Large intestine (tissue), 3 donors: ENCODE measurements around the gene DEAF1. TPM values are rescaled to one million over a fixed set of nuclear protein-coding genes. Genes with fewer than 3 reads are reported as not detected.
"Not testable (repeated sequence)": the region's sequence is repeated elsewhere in the genome, so short reads cannot be mapped to it uniquely, and the experiment has no call there.

Experiments
- DNase-seq, 2 donors: peaks; one replicate each; pipeline versions ENCODE4 v3.0.0 to v3.0.0-alpha.2; 2013
- H3K27ac ChIP-seq: one replicate; pipeline ENCODE4 v1.5.1; 2013; ENCODE audit warnings: low read length
- H3K27me3 ChIP-seq: 2 replicates; pipeline ENCODE4 v1.6.1; 2013; ENCODE audit warnings: low read length; ENCODE audit not compliant: control insufficient read depth, insufficient read depth
- H3K36me3 ChIP-seq: 2 replicates; pipeline ENCODE4 v1.6.1; 2013; ENCODE audit warnings: low read length; ENCODE audit not compliant: control insufficient read depth, insufficient read depth
- H3K4me1 ChIP-seq: one replicate; pipeline ENCODE4 v1.6.1; 2013; ENCODE audit warnings: low read length; ENCODE audit not compliant: control insufficient read depth, insufficient read depth
- H3K4me3 ChIP-seq: one replicate; pipeline ENCODE4 v1.5.1; 2013; ENCODE audit warnings: low read length
- H3K9me3 ChIP-seq: one replicate; pipeline ENCODE4 v1.6.1; 2013; ENCODE audit warnings: mild to moderate bottlenecking, low read depth, low read length, moderate library complexity; ENCODE audit not compliant: control insufficient read depth
- WGBS: methylation state at CpG from one replicate; pipeline ENCODE4 v1.1.5; 2013; ENCODE audit warnings: low lambda C conversion rate; ENCODE audit not compliant: insufficient coverage; 5-methylcytosine and 5-hydroxymethylcytosine counted together
- polyA plus RNA-seq: library from polyadenylated mRNA; unstranded; fragments of 120-200 nt; gene quantifications from one replicate; pipeline ENCODE4 v1.2.1, GENCODE V29; 2013

DEAF1 gene
- polyA plus RNA-seq, 1 donor, result 24.1 TPM

GRCh38 chr11:659532-660085 lies 35.4 kb downstream of the DEAF1 start:
- Histone ChIP-seq H3K36me3 (peaks cover 30% of the 10 kb centered on the region), H3K4me3 (no peak overlapping the region), H3K27me3 (no peaks in the 10 kb centered on the region), H3K9me3 (no peaks in the 10 kb centered on the region), H3K4me1 (peaks cover 31% of the 10 kb centered on the region), H3K27ac (no peak overlapping the region)
- WGBS, result no CpG with 5 or more reads among the region's 16 CpGs
- DNase-seq, result no peak

DNA sequence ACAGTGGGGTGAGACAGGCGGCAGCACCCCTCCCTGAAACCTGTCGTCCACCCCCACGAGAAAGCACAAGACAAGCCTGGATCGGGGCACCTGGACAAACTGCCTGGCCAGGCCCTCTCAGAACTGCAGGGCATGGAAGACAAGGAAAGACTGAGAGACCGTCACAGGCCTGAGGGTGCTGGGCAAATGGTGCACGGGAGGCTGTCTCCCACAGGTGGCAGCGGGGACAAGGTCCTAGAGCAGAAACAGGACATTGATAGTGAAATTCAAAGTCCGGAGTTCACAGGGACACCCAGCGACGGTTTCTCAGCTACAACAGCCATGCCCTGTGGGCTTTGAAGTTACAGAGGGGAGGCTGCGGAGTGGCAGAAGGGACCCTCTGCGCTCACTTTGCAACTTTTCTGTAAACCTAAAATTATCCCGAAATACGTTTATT lies 37.3 kb downstream of the DEAF1 start:
- H3K27me3 ChIP-seq, result no peaks in the 10 kb centered on the region
- H3K27ac ChIP-seq, result peak overlapping the region; percentile 41
- H3K9me3 ChIP-seq, result no peaks in the 10 kb centered on the region
- peak; percentile 63 to 85 for DNase-seq
- peaks cover 32% of the 10 kb centered on the region for H3K36me3 ChIP-seq
- no CpG with 5 or more reads among the region's 14 CpGs for WGBS
- H3K4me1 ChIP-seq, result peaks cover 38% of the 10 kb centered on the region
- H3K4me3 ChIP-seq, result no peak overlapping the region

DNA sequence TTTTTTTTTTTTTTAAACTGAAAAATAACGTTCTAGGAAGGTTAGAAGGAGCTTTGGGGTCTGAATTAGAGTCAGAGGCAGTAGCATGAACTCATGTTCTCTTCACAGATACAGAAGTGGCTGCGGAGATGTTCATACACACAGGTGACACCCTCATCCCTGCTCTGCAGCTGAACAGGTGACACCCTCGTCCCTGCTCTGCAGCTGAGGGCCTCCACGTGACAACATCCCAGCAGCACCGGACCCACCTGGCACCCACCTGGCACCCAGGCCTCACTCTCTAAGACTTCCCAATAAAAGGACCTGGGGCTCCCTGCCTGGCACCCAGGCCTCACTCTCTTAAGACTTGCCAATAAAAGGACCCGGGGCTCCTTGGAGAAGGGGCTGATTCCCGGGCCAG lies 38.2 kb downstream of the DEAF1 start:
- H3K27ac ChIP-seq, result no peak overlapping the region
- H3K9me3 ChIP-seq, result no peaks in the 10 kb centered on the region
- no peaks in the 10 kb centered on the region for H3K27me3 ChIP-seq
- no peak overlapping the region for H3K4me3 ChIP-seq
- peaks cover 38% of the 10 kb centered on the region for H3K4me1 ChIP-seq
- no peak for DNase-seq
- WGBS, result no CpG with 5 or more reads among the region's 7 CpGs
- peaks cover 30% of the 10 kb centered on the region for H3K36me3 ChIP-seq

DNA sequence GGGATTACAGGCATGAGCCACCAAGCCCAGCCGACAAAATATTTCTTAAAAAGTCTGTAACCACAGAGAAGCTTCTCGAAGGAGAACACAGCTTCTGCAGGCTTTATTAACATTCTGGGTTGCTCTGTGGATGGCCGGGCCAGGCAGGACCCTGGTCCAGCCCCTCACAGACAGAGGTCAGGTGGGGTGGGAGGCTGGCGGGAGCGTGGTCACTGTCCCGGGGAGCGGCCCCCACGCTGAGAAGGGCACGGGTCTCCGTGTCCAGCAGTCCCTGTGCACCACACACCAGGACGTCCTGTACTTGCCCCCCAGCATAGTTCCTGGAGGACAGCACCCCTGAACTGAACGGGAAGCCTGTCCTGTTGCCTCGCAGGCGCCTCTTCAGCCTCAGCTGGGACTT lies 38.6 kb downstream of the DEAF1 start:
- H3K36me3 ChIP-seq, result peaks cover 30% of the 10 kb centered on the region
- H3K4me3 ChIP-seq, result no peak overlapping the region
- peaks cover 38% of the 10 kb centered on the region for H3K4me1 ChIP-seq
- DNase-seq, result no peak
- no peaks in the 10 kb centered on the region for H3K9me3 ChIP-seq
- H3K27me3 ChIP-seq, result no peaks in the 10 kb centered on the region
- H3K27ac ChIP-seq, result no peak overlapping the region
- no CpG with 5 or more reads among the region's 14 CpGs for WGBS

DNA sequence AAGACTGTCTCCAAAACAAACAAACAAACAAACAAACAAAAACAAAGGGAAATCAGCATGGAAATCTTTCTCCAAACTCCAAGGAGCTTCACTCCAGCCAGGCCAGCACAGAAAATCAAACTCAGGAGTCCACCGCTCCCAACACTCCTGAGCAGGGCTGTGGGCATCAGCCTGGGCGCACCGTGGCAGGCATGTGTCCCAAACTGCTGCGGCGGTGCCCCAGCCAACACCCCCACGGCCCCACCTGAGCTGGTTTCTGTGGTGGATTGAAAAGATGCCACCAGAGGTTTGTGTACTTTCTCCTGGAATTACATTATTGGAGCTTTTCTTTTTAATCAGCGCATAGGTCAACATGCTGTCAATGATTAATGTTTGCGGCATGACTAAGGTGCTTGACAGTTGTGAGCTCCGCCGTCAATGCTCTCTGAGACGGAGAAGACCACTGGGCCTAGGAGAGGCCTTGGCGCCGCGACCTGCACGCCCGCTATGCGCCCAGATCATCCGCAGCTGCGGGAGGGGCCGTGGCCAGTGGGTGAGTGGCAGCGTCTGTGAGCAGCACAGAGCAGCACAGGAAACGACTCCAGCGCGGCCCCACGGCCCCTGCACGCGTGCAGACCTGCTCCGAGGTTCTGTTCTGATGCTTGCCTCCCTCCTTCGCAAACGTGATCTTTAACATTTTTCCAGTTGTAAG lies 39.8 kb downstream of the DEAF1 start:
- peaks cover 38% of the 10 kb centered on the region for H3K4me1 ChIP-seq
- no peak overlapping the region for H3K27ac ChIP-seq

DNA sequence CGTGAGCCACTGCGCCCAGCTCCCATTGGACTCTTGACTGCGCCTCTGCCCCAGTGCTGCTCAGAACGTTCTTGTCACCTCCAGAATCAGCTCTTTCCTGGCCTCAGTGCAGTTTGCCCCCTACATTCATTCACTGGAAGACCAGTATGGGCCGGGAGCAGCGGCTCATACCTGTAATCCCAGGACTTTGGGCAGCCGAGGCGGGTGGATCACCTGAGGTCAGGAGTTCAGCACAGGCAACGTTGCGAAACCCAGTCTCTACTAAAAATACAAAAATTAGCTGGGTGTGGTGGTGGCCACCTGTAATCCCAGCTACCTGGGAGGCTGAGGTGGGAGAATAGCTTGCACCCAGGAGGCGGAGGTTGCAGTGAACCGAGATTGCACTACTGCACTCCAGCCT lies 40.6 kb downstream of the DEAF1 start:
- peak in 1 of 2 donors; percentile 46 for DNase-seq
- WGBS, result no CpG with 5 or more reads among the region's 12 CpGs
- not testable (repeated sequence) for H3K4me3 ChIP-seq, H3K27me3 ChIP-seq, H3K9me3 ChIP-seq, H3K27ac ChIP-seq
- peaks cover 27% of the 10 kb centered on the region for H3K36me3 ChIP-seq
- H3K4me1 ChIP-seq, result peaks cover 38% of the 10 kb centered on the region

More for the DNA sequence above, 39.8 kb downstream of the DEAF1 start:
- WGBS, result no CpG with 5 or more reads among the region's 30 CpGs
- H3K27me3 ChIP-seq, result no peaks in the 10 kb centered on the region
- peaks cover 32% of the 10 kb centered on the region for H3K36me3 ChIP-seq
- no peaks in the 10 kb centered on the region for H3K9me3 ChIP-seq
- peak; percentile 55 to 81 for DNase-seq
- no peak overlapping the region for H3K4me3 ChIP-seq

DNA sequence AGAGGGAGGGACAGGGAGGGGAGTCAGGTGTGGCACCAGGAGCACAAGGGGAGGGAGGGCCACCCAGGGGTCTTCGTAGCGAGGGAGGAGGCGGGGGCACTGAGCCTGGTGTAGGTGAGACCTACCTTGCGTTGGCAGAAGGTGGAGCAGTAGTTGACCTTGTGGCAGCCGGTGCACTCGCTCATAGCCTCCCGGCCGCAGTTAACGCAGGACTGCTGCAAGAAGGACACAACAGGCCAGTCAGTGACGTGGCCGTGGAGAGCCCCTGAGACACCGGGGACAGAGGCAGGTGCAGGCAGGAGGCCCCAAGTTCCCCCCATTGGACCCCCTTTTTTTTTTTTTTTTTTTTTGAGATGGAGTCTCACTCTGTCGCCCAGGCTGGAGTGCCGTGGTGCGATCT lies 41.2 kb downstream of the DEAF1 start:
- H3K4me1 ChIP-seq, result peaks cover 38% of the 10 kb centered on the region
- H3K36me3 ChIP-seq, result peaks cover 23% of the 10 kb centered on the region
- no CpG with 5 or more reads among the region's 15 CpGs for WGBS
- H3K27ac ChIP-seq, result no peak overlapping the region
- H3K27me3 ChIP-seq, result no peaks in the 10 kb centered on the region
- DNase-seq, result no peak
- no peaks in the 10 kb centered on the region for H3K9me3 ChIP-seq
- no peak overlapping the region for H3K4me3 ChIP-seq

DNA sequence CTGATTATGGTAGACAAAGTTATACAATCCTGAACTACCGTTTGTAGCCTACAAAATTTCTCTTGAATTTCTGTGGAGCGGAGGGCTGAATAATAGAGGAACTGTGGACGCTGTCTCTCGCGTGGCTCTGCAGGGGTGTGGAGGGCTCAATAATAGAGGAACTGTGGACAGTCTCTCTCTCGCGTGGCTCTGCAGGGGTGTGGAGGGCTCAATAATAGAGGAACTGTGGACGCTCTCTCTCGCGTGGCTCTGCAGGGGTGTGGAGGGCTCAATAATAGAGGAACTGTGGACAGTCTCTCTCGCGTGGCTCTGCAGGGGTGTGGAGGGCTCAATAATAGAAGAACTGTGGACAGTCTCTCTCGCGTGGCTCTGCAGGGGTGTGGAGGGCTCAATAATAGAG lies 41.9 kb downstream of the DEAF1 start:
- peaks cover 32% of the 10 kb centered on the region for H3K4me1 ChIP-seq
- H3K27me3 ChIP-seq, H3K4me3 ChIP-seq, DNase-seq, H3K9me3 ChIP-seq, H3K27ac ChIP-seq: not testable (repeated sequence)
- whole genome bisulfite sequencing, result no CpG with 5 or more reads among the region's 14 CpGs
- peaks cover 18% of the 10 kb centered on the region for H3K36me3 ChIP-seq

DNA sequence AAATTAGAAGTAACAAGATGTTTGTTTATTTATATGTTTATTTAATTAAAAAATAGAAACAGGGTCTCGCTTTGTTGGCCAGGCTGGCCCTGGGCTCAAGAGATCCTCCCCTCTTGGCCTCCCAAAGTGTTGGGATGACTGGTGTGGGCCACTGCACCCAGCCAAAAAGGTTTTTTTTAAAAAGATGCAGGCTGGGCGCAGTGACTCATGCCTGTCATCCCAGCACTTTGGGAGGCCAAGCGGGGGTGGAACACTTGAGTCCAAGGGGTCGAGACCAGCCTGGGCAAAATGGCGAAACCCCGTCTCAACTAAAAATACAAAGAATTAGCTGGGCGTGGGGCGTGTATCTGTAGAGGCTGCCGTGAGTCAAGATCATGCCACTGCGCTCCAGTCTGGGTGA lies 44.5 kb downstream of the DEAF1 start:
- peaks cover 19% of the 10 kb centered on the region for H3K36me3 ChIP-seq

DNA sequence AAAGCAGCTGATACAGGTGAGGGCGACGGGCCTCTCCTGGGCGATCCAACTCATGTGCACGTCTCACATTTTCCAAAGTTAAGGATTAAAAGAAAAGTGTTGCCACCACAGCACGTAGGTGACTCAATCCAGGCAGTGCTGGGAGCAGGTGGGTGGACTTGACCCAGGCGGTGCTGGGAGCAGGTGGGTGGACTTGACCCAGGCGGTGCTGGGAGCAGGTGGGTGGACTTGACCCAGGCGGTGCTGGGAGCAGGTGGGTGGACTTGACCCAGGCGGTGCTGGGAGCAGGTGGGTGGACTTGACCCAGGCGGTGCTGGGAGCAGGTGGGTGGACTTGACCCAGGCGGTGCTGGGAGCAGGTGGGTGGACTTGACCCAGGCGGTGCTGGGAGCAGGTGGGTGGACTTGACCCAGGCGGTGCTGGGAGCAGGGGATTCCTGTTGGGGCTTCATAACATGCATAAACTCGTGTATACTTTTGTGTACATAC lies 47.3 kb downstream of the DEAF1 start:
- H3K27ac ChIP-seq, H3K4me3 ChIP-seq, H3K9me3 ChIP-seq, H3K4me1 ChIP-seq, H3K27me3 ChIP-seq: not testable (repeated sequence)
- 17% methylated on average over 1 of the region's 14 CpGs for WGBS
- H3K36me3 ChIP-seq, result peaks cover 27% of the 10 kb centered on the region
- DNase-seq, result peak; percentile 76 to 83

More for the DNA sequence above, 44.5 kb downstream of the DEAF1 start:
- WGBS, result 100% methylated on average over 2 of the region's 10 CpGs
- no peaks in the 10 kb centered on the region for H3K9me3 ChIP-seq
- no peak overlapping the region for H3K4me3 ChIP-seq
- H3K4me1 ChIP-seq, result peaks cover 20% of the 10 kb centered on the region
- no peak overlapping the region for H3K27ac ChIP-seq
- H3K27me3 ChIP-seq, result no peaks in the 10 kb centered on the region
- DNase-seq, result no peak

DNA sequence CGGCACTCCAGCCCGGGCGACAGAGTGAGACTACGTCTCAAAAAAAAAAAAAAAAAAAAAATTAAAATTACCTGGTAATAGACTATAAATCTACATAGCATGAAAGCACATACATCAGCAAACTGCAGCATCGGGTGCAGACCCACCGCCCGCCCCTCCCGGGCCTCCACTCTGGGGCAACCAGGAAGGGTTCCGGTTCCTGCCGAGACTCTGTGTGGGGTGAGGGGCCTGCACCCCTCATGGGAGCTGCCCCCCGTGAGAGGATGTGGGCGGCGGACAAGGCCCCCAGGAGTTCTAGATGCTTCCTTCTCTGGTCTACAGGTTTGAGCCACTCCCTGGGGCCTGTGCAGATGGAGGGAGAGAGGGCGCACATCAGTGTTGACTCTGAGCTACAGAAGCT lies 48.8 kb downstream of the DEAF1 start:
- Histone ChIP-seq H3K27ac (no peak overlapping the region), H3K4me1 (peaks cover 7% of the 10 kb centered on the region), H3K27me3 (no peaks in the 10 kb centered on the region), H3K9me3 (no peaks in the 10 kb centered on the region), H3K36me3 (peaks cover 31% of the 10 kb centered on the region), H3K4me3 (no peak overlapping the region)
- no CpG with 5 or more reads among the region's 14 CpGs for WGBS
- no peak for DNase-seq
